ENCODE measurements around the gene GRK1. TPM values are rescaled to one million over a fixed set of nuclear protein-coding genes. Genes with fewer than 3 reads are reported as not detected.
"Not testable (repeated sequence)": the region's sequence is repeated elsewhere in the genome, so short reads cannot be mapped to it uniquely, and the experiment has no call there.

The GRK1 gene
- 0.06 TPM in 1 of 2 replicates, not detected in the other for total RNA-seq

- TF ChIP-seq, protein P1, sequence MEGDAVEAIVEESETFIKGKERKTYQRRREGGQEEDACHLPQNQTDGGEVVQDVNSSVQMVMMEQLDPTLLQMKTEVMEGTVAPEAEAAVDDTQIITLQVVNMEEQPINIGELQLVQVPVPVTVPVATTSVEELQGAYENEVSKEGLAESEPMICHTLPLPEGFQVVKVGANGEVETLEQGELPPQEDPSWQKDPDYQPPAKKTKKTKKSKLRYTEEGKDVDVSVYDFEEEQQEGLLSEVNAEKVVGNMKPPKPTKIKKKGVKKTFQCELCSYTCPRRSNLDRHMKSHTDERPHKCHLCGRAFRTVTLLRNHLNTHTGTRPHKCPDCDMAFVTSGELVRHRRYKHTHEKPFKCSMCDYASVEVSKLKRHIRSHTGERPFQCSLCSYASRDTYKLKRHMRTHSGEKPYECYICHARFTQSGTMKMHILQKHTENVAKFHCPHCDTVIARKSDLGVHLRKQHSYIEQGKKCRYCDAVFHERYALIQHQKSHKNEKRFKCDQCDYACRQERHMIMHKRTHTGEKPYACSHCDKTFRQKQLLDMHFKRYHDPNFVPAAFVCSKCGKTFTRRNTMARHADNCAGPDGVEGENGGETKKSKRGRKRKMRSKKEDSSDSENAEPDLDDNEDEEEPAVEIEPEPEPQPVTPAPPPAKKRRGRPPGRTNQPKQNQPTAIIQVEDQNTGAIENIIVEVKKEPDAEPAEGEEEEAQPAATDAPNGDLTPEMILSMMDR (conservative IDR thresholded peaks at IDR 0.05; ENCODE audit: low read depth, low read length) = no peak
- no peak for DNase-seq (ENCODE audit: low read depth)
Observed at GRCh38 chr13:113666951-113667701, at the start of gene GRK1. TSS of gene GRK1 (plus strand) at chr13:113667219. CDS start at chr13:113667387, 168 bp downstream.

GRCh38 chr13:113617961-113618360 is 49.1 kb upstream of the GRK1 start:
- no peak for DNase-seq (ENCODE audit: low read depth)
- TF ChIP-seq, protein P1 (conservative IDR thresholded peaks at IDR 0.05; ENCODE audit: low read depth, low read length) = no peak
- no peak overlapping the region for H3K4me3 ChIP-seq (ENCODE audit: low read depth, low read length)

More at GRCh38 chr13:113666951-113667701, at the start of gene GRK1:
- no peak within 1 kb of the TSS for H3K4me3 ChIP-seq (ENCODE audit: low read depth, low read length)

GRCh38 chr13:113618455-113618854 is 48.6 kb upstream of the GRK1 start:
- no peak overlapping the region for H3K4me3 ChIP-seq (ENCODE audit: low read depth, low read length)
- no peak for DNase-seq (ENCODE audit: low read depth)
- TF ChIP-seq, protein P1 (conservative IDR thresholded peaks at IDR 0.05; ENCODE audit: low read depth, low read length) = no peak

DNA sequence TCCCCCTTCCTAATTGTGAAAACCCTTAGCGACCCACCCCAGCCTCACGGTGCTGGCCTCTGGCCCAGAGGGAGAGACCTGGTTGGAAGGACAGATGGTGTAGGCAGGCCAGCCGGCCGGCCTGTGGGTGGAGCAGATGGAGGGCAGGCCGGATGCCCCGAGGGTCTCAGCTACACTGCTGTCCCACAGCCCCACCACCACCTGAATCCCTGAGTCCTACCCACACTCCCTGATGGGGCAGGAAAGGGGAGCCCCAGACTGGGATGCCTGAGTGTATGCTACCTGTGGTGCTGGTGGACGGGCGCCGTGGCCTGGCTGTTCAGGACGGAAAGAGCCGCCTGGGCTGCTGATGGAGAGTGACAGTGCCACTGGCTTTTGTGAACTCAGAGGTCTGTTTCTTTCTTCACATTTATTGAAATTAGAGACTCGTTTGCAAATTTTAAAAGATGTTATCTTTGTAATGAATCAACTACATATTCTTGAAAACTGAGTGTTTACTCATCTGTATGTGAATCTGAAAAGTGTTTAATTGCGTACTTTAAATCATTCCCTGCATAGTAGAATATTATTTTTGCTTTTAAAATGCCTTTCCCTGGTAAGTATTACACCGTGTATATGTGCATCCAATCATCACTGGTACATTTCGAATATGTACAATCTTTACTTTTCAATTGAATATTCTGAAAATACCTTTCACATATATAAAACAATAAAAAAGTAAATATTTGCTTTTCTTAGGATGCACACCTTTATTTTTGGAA is 46.8 kb upstream of the GRK1 start:
- no peak for DNase-seq (ENCODE audit: low read depth)
- TF ChIP-seq, protein P1 (conservative IDR thresholded peaks at IDR 0.05; ENCODE audit: low read depth, low read length) = no peak

DNA sequence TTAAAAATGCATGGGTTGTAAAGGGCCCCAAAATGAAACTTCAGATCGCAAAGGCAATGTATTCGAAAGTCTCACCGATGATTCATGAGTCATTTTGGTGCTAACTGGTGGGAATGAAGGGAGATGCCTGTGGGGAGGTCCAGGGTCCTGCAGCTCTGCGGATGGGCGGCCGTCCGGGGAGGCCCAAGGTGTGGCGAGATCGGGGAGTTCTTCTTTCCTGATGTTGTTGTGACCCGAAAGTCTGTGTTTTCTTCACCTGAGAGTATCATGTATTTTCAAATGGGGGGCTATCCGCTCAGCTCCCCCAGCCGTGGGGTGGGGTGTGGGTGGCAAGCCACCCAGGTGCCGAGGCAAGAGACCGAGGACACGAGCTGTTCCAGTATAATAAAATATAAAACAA is 46.0 kb upstream of the GRK1 start:
- TF ChIP-seq, protein P1 (conservative IDR thresholded peaks at IDR 0.05; ENCODE audit: low read depth, low read length) = no peak
- H3K4me3 ChIP-seq (ENCODE audit: low read depth, low read length) = no peak overlapping the region
- DNase-seq (ENCODE audit: low read depth) = no peak

More for the DNA sequence above, 46.8 kb upstream of the GRK1 start:
- H3K4me3 ChIP-seq (ENCODE audit: low read depth, low read length) = no peak overlapping the region

DNA sequence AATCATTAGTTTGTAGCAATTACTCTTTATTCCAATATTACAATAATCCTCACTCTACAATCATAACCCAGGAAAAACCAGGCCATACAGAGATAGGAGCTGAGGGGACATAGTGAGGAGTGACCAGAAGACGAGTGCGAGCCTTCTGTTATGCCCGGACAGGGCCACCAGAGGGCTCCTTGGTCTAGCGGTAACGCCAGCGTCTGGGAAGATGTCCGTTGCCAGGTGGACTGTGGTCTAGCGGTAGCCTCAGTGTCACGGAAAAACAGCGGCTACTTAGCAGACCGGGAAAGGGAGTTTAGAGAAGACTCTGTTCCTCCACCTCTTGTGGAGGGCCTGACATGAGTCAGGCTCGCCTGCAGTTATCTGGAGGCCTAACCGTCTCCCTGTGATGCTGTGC is 45.5 kb upstream of the GRK1 start:
- DNase-seq (ENCODE audit: low read depth); H3K4me3 ChIP-seq (ENCODE audit: low read depth, low read length): not testable (repeated sequence)
- TF ChIP-seq, protein P1 (conservative IDR thresholded peaks at IDR 0.05; ENCODE audit: low read depth, low read length) = peak; percentile 51

DNA sequence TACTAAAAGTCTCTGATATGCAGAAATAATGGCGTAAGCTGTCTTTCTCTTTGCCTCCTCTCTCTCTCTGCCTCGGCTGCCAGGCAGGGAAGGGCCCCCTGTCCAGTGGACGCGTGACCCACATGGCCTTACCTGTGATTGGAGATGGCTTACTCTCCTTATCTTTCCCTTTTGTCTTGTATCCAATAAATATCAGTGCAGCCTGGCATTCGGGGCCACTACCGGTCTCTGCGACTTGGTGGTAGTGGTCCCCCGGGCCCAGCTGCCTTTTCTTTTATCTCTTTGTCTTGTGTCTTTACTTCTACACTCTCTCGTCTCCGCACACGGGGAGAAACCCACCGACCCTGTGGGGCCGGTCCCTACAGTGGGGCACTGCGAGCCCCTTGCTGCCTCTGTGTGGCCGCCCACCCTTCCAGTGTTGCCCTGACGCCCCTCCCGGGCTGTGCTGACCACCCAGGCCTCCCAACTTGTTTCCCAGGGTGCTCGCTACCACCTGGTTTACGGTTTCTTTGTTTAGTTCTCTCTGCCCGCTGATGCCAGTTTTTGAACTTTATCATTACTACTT is 45.0 kb upstream of the GRK1 start:
- not testable (repeated sequence) for H3K4me3 ChIP-seq (ENCODE audit: low read depth, low read length); DNase-seq (ENCODE audit: low read depth)
